Rectal smooth muscle tissue (tissue), 1 donor: ENCODE measurements around the gene TLL2.

Experiments used
- H3K27ac ChIP-seq: one replicate; pipeline ENCODE4 v1.7.0; 2013; ENCODE audit warnings: low read depth, low read length, inconsistent platforms
- H3K27me3 ChIP-seq: one replicate; pipeline ENCODE4 v1.7.0; 2013; ENCODE audit warnings: low read length; ENCODE audit not compliant: control insufficient read depth, insufficient read depth
- H3K36me3 ChIP-seq: one replicate; pipeline ENCODE4 v1.7.0; 2013; ENCODE audit warnings: low read length; ENCODE audit not compliant: control insufficient read depth, insufficient read depth
- H3K4me1 ChIP-seq: one replicate; pipeline ENCODE4 v1.7.0; 2013; ENCODE audit warnings: low read length; ENCODE audit not compliant: control insufficient read depth, insufficient read depth
- H3K4me3 ChIP-seq: one replicate; pipeline ENCODE4 v1.7.0; 2013; ENCODE audit warnings: low read length
- H3K9ac ChIP-seq: one replicate; pipeline ENCODE4 v1.7.0; 2013; ENCODE audit warnings: low read length

Gene TLL2

GRCh38 chr10:96387161-96387560 is 126.6 kb downstream of the TLL2 start:
- H3K27ac ChIP-seq = no peak overlapping the region
- no peak overlapping the region for H3K4me3 ChIP-seq
- no peak overlapping the region for H3K9ac ChIP-seq
- no peaks in the 10 kb centered on the region for H3K36me3 ChIP-seq
- H3K4me1 ChIP-seq = peaks cover 24% of the 10 kb centered on the region
- peaks cover 3% of the 10 kb centered on the region for H3K27me3 ChIP-seq

GRCh38 chr10:96384506-96384905 is 129.2 kb downstream of the TLL2 start:
- H3K36me3 ChIP-seq = no peaks in the 10 kb centered on the region
- peaks cover 2% of the 10 kb centered on the region for H3K27me3 ChIP-seq
- no peak overlapping the region for H3K27ac ChIP-seq
- no peak overlapping the region for H3K4me3 ChIP-seq
- H3K4me1 ChIP-seq = peaks cover 18% of the 10 kb centered on the region
- no peak overlapping the region for H3K9ac ChIP-seq

GRCh38 chr10:96380821-96381220 is 132.9 kb downstream of the TLL2 start:
- H3K4me3 ChIP-seq = no peak overlapping the region
- no peak overlapping the region for H3K27ac ChIP-seq
- H3K4me1 ChIP-seq = peaks cover 23% of the 10 kb centered on the region
- no peak overlapping the region for H3K9ac ChIP-seq
- H3K27me3 ChIP-seq = no peaks in the 10 kb centered on the region
- no peaks in the 10 kb centered on the region for H3K36me3 ChIP-seq

GRCh38 chr10:96379758-96380157 is 134.0 kb downstream of the TLL2 start:
- Histone ChIP-seq H3K4me3 (no peak overlapping the region), H3K9ac (no peak overlapping the region), H3K27ac (no peak overlapping the region), H3K4me1 (peaks cover 29% of the 10 kb centered on the region), H3K36me3 (no peaks in the 10 kb centered on the region), H3K27me3 (no peaks in the 10 kb centered on the region)

- H3K4me1 ChIP-seq = peaks cover 29% of the 10 kb centered on the region
- H3K27me3 ChIP-seq = no peaks in the 10 kb centered on the region
- H3K27ac ChIP-seq = no peak overlapping the region
- H3K9ac ChIP-seq = no peak overlapping the region
- H3K36me3 ChIP-seq = no peaks in the 10 kb centered on the region
- no peak overlapping the region for H3K4me3 ChIP-seq
Measured at GRCh38 chr10:96378741-96379140, 135.0 kb downstream of the TLL2 start.

- Histone ChIP-seq H3K4me1 (peaks cover 29% of the 10 kb centered on the region), H3K27ac (peak overlapping the region; percentile 45), H3K36me3 (no peaks in the 10 kb centered on the region), H3K9ac (no peak overlapping the region), H3K27me3 (no peaks in the 10 kb centered on the region), H3K4me3 (no peak overlapping the region)
Measured at GRCh38 chr10:96377816-96378294, 135.9 kb downstream of the TLL2 start.

GRCh38 chr10:96376483-96376882 is 137.2 kb downstream of the TLL2 start:
- peaks cover 29% of the 10 kb centered on the region for H3K4me1 ChIP-seq
- no peak overlapping the region for H3K4me3 ChIP-seq

GRCh38 chr10:96374985-96375830 is 138.5 kb downstream of the TLL2 start:
- Histone ChIP-seq H3K4me3 (peak overlapping the region; percentile 74), H3K4me1 (peaks cover 24% of the 10 kb centered on the region), H3K9ac (no peak overlapping the region), H3K27me3 (no peaks in the 10 kb centered on the region), H3K27ac (no peak overlapping the region), H3K36me3 (no peaks in the 10 kb centered on the region)

More at GRCh38 chr10:96376483-96376882, 137.2 kb downstream of the TLL2 start:
- Histone ChIP-seq H3K36me3 (no peaks in the 10 kb centered on the region), H3K9ac (no peak overlapping the region), H3K27me3 (no peaks in the 10 kb centered on the region), H3K27ac (no peak overlapping the region)

- H3K27me3 ChIP-seq = no peaks in the 10 kb centered on the region
- no peak overlapping the region for H3K27ac ChIP-seq
- no peaks in the 10 kb centered on the region for H3K36me3 ChIP-seq
- H3K9ac ChIP-seq = no peak overlapping the region
- H3K4me3 ChIP-seq = peak overlapping the region; percentile 74
- peaks cover 24% of the 10 kb centered on the region for H3K4me1 ChIP-seq
Measured at GRCh38 chr10:96374639-96374984, 139.1 kb downstream of the TLL2 start.

GRCh38 chr10:96374004-96374403 is 139.7 kb downstream of the TLL2 start:
- H3K27me3 ChIP-seq = no peaks in the 10 kb centered on the region
- no peak overlapping the region for H3K9ac ChIP-seq
- no peaks in the 10 kb centered on the region for H3K36me3 ChIP-seq
- H3K4me1 ChIP-seq = peaks cover 21% of the 10 kb centered on the region
- H3K27ac ChIP-seq = no peak overlapping the region
- no peak overlapping the region for H3K4me3 ChIP-seq

GRCh38 chr10:96371356-96371755 is 142.4 kb downstream of the TLL2 start:
- Histone ChIP-seq H3K4me3 (no peak overlapping the region), H3K36me3 (no peaks in the 10 kb centered on the region), H3K27me3 (no peaks in the 10 kb centered on the region), H3K4me1 (peaks cover 7% of the 10 kb centered on the region), H3K9ac (no peak overlapping the region), H3K27ac (no peak overlapping the region)

- Histone ChIP-seq H3K9ac (no peak overlapping the region), H3K27ac (no peak overlapping the region), H3K4me1 (peaks cover 6% of the 10 kb centered on the region), H3K27me3 (no peaks in the 10 kb centered on the region), H3K4me3 (no peak overlapping the region), H3K36me3 (no peaks in the 10 kb centered on the region)
Measured at GRCh38 chr10:96370584-96371157, 143.1 kb downstream of the TLL2 start.
